GM23338 (cell line): ENCODE data around the gene DLGAP4. TPM values are rescaled to one million over a fixed set of nuclear protein-coding genes. Genes with fewer than 3 reads are reported as not detected.

ENCODE experiments used
- ATAC-seq: fragments of 200-7000 bp; cut with Tn5 transposase; 3 replicates; pipeline ENCODE4 v1.9.1; 2020
- DNase-seq: peaks from one replicate; pipeline ENCODE4 v3.0.0-alpha.2; 2015; ENCODE audit warnings: low spot score
- H2AFZ ChIP-seq: fragments of 200-600 bp; sonication (generic); 2 replicates; pipeline ENCODE4 v1.8.0; 2016; ENCODE audit warnings: antibody characterized with exemption, mild to moderate bottlenecking, moderate library complexity
- H3F3A ChIP-seq: fragments of 200-600 bp; sonication (generic); replicated peaks from 2 replicates; pipeline ENCODE4 v1.8.0; 2017; ENCODE audit warnings: antibody characterized with exemption, mixed run types, low read depth
- H3K27ac ChIP-seq: fragments of 200-600 bp; sonication (generic); 2 replicates; pipeline ENCODE4 v1.6.1; 2016; ENCODE audit warnings: low read depth
- H3K27me3 ChIP-seq: fragments of 200-600 bp; sonication (generic); 2 replicates; pipeline ENCODE4 v1.8.0; 2016; ENCODE audit warnings: mild to moderate bottlenecking, mixed run types, moderate library complexity; ENCODE audit not compliant: insufficient read depth
- H3K36me3 ChIP-seq: fragments of 200-600 bp; sonication (generic); 2 replicates; pipeline ENCODE4 v1.8.0; 2016; ENCODE audit warnings: mild to moderate bottlenecking; ENCODE audit not compliant: insufficient read depth
- H3K4me1 ChIP-seq: fragments of 200-600 bp; sonication (generic); 2 replicates; pipeline ENCODE4 v1.8.0; 2016; ENCODE audit warnings: mild to moderate bottlenecking, moderate library complexity; ENCODE audit not compliant: insufficient read depth
- H3K4me2 ChIP-seq: fragments of 200-600 bp; sonication (generic); 2 replicates; pipeline ENCODE4 v1.7.1; 2017; ENCODE audit warnings: mixed run types
- H3K4me3 ChIP-seq: fragments of 200-600 bp; sonication (generic); 2 replicates; pipeline ENCODE4 v1.6.1; 2016; ENCODE audit warnings: mixed run types
- H3K79me2 ChIP-seq: fragments of 200-600 bp; sonication (generic); replicated peaks from 2 replicates; pipeline ENCODE4 v1.8.0; 2017; ENCODE audit warnings: mild to moderate bottlenecking; ENCODE audit not compliant: insufficient read depth
- H3K9me2 ChIP-seq: fragments of 200-600 bp; sonication (generic); 2 replicates; pipeline ENCODE4 v1.8.0; 2017; ENCODE audit not compliant: insufficient read depth
- H4K20me1 ChIP-seq: fragments of 200-600 bp; sonication (generic); replicated peaks from 2 replicates; pipeline ENCODE4 v1.8.0; 2017; ENCODE audit warnings: mild to moderate bottlenecking; ENCODE audit not compliant: insufficient read depth
- H3K27ac Mint-ChIP-seq: 2 replicates; pipeline ENCODE4 v1.8.0; 2020; ENCODE audit warnings: inconsistent platforms, mild to moderate bottlenecking, moderate library complexity, mixed read lengths
- H3K27me3 Mint-ChIP-seq: 3 replicates; pipeline ENCODE4 v1.8.0; 2022; ENCODE audit warnings: low read depth, mild to moderate bottlenecking, moderate library complexity, mixed read lengths, inconsistent platforms; ENCODE audit not compliant: insufficient read depth, poor library complexity
- H3K36me3 Mint-ChIP-seq: 3 replicates; pipeline ENCODE4 v1.8.0; 2021; ENCODE audit warnings: low read depth, mild to moderate bottlenecking, inconsistent platforms, moderate library complexity, mixed read lengths
- H3K4me1 Mint-ChIP-seq: 3 replicates; pipeline ENCODE4 v1.8.0; 2020; ENCODE audit warnings: mild to moderate bottlenecking, inconsistent platforms, mixed read lengths
- H3K4me3 Mint-ChIP-seq: 3 replicates; pipeline ENCODE4 v1.8.0; 2021; ENCODE audit warnings: moderate library complexity, mild to moderate bottlenecking, inconsistent platforms, mixed read lengths
- H3K9me3 Mint-ChIP-seq: 3 replicates; pipeline ENCODE4 v1.8.0; 2020; ENCODE audit warnings: moderate library complexity, mild to moderate bottlenecking, inconsistent platforms, mixed read lengths
- CREB1 ChIP-seq: fragments of 250-450 bp; sonication (Bioruptor Pico); IDR thresholded peaks from 2 replicates; pipeline ENCODE4 v1.5.0; 2020; ENCODE audit warnings: low read depth, mild to moderate bottlenecking, moderate library complexity
- CTCF ChIP-seq, 2 experiments: fragments of 200-600 bp in 1 of 2; sonication (generic) in 1 of 2; conservative IDR thresholded peaks; 2 replicates each; pipeline versions ENCODE4 v1.5.1 to v1.6.1; 2016 to 2017; ENCODE audit warnings: antibody characterized with exemption in 2 of 2, low read depth in 2 of 2, mild to moderate bottlenecking in 2 of 2, moderate library complexity in 1 of 2
- EZH2 ChIP-seq: fragments of 200-600 bp; sonication (generic); IDR thresholded peaks from one replicate; pipeline ENCODE4 v1.8.0; 2017; ENCODE audit warnings: antibody characterized with exemption, mild to moderate bottlenecking, low read depth; ENCODE audit not compliant: unreplicated experiment
- EZH2phosphoT487 ChIP-seq: fragments of 200-600 bp; sonication (generic); IDR thresholded peaks from one replicate; pipeline ENCODE4 v1.8.1; 2018; ENCODE audit warnings: antibody characterized with exemption; ENCODE audit not compliant: unreplicated experiment
- JUNB ChIP-seq: IDR thresholded peaks from one replicate; pipeline ENCODE4 v1.6.1; 2016; ENCODE audit warnings: antibody characterized with exemption; ENCODE audit not compliant: unreplicated experiment
- NANOG ChIP-seq: IDR thresholded peaks from 2 replicates; pipeline ENCODE4 v1.6.1; 2016; ENCODE audit warnings: antibody characterized with exemption, borderline replicate concordance
- POLR2AphosphoS5 ChIP-seq: IDR thresholded peaks from 2 replicates; pipeline ENCODE4 v1.6.1; 2016; ENCODE audit warnings: antibody characterized with exemption, low read depth
- STAT1 ChIP-seq: IDR thresholded peaks from one replicate; pipeline ENCODE4 v1.6.1; 2016; ENCODE audit warnings: antibody characterized with exemption; ENCODE audit not compliant: unreplicated experiment
- ZNF114 ChIP-seq: fragments of 250-450 bp; sonication (Bioruptor Pico); IDR thresholded peaks from 2 replicates; pipeline ENCODE4 v1.5.0; 2020; ENCODE audit warnings: mild to moderate bottlenecking, moderate library complexity
- ZNF331 ChIP-seq: fragments of 250-450 bp; sonication (Bioruptor Pico); IDR thresholded peaks from 2 replicates; pipeline ENCODE4 v1.5.0; 2020; ENCODE audit warnings: low read depth, mild to moderate bottlenecking, moderate library complexity
- ZNF462 ChIP-seq: fragments of 250-450 bp; sonication (Bioruptor Pico); IDR thresholded peaks from 2 replicates; pipeline ENCODE4 v1.5.0; 2020; ENCODE audit warnings: mild to moderate bottlenecking, moderate library complexity
- polyA plus RNA-seq: library from polyadenylated mRNA; unstranded; fragments of >200 nt; fragmentation: Nextera tagmentation; extraction: Ambion mirVana; gene quantifications from 2 replicates; pipeline ENCODE4 v1.2.1, GENCODE V29; 2016
- total RNA-seq: library from RNA; depleted of rRNA; stranded (reverse); fragments of >200 nt; shearing (Covaris generic); gene quantifications from 2 replicates; pipeline ENCODE4 v1.2.3, GENCODE V29; 2014
- TF ChIP-seq, protein P1 (sequence below): IDR thresholded peaks from one replicate; pipeline ENCODE4 v1.6.1; 2018; ENCODE audit warnings: antibody characterized with exemption; ENCODE audit not compliant: unreplicated experiment
- TF ChIP-seq, protein P2 (sequence below): IDR thresholded peaks from 2 replicates; pipeline ENCODE4 v1.6.1; 2016; ENCODE audit warnings: antibody characterized with exemption

The DLGAP4 gene
- total and polyA plus RNA-seq, 2 experiments from 2014 or later: 46.1 to 52.2 TPM

- Histone ChIP-seq H3K4me2 (no peak overlapping the region), H3K4me3 (no peak overlapping the region), H3K9me2 (no peaks in the 10 kb centered on the region), H3F3A (no peaks in the 10 kb centered on the region), H2AFZ (no peak overlapping the region), H3K4me1 (peaks cover 20% of the 10 kb centered on the region), H3K27ac (no peak overlapping the region), H4K20me1 (peaks cover 7% of the 10 kb centered on the region; the same call in 1 of the 2 replicates), H3K36me3 (no peaks in the 10 kb centered on the region), H3K27me3 (peaks cover 30% of the 10 kb centered on the region), H3K79me2 (no peaks in the 10 kb centered on the region)
- H3K27ac Mint-ChIP-seq: no peak overlapping the region
- TF ChIP-seq ZNF462 (CRISPR knock-in tag): no peak
- TF ChIP-seq, protein P1, sequence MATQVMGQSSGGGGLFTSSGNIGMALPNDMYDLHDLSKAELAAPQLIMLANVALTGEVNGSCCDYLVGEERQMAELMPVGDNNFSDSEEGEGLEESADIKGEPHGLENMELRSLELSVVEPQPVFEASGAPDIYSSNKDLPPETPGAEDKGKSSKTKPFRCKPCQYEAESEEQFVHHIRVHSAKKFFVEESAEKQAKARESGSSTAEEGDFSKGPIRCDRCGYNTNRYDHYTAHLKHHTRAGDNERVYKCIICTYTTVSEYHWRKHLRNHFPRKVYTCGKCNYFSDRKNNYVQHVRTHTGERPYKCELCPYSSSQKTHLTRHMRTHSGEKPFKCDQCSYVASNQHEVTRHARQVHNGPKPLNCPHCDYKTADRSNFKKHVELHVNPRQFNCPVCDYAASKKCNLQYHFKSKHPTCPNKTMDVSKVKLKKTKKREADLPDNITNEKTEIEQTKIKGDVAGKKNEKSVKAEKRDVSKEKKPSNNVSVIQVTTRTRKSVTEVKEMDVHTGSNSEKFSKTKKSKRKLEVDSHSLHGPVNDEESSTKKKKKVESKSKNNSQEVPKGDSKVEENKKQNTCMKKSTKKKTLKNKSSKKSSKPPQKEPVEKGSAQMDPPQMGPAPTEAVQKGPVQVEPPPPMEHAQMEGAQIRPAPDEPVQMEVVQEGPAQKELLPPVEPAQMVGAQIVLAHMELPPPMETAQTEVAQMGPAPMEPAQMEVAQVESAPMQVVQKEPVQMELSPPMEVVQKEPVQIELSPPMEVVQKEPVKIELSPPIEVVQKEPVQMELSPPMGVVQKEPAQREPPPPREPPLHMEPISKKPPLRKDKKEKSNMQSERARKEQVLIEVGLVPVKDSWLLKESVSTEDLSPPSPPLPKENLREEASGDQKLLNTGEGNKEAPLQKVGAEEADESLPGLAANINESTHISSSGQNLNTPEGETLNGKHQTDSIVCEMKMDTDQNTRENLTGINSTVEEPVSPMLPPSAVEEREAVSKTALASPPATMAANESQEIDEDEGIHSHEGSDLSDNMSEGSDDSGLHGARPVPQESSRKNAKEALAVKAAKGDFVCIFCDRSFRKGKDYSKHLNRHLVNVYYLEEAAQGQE: no peak
- no peak for TF ChIP-seq EZH2phosphoT487
- no peak for TF ChIP-seq POLR2AphosphoS5
- TF ChIP-seq CTCF (conservative IDR thresholded peaks at IDR 0.05; ENCODE audit: low read depth in 2 of 2): no peak
- TF ChIP-seq, protein P2, sequence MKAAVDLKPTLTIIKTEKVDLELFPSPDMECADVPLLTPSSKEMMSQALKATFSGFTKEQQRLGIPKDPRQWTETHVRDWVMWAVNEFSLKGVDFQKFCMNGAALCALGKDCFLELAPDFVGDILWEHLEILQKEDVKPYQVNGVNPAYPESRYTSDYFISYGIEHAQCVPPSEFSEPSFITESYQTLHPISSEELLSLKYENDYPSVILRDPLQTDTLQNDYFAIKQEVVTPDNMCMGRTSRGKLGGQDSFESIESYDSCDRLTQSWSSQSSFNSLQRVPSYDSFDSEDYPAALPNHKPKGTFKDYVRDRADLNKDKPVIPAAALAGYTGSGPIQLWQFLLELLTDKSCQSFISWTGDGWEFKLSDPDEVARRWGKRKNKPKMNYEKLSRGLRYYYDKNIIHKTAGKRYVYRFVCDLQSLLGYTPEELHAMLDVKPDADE: no peak
- TF ChIP-seq JUNB: no peak
- no peak for TF ChIP-seq STAT1
- TF ChIP-seq NANOG: no peak
- no peak for TF ChIP-seq ZNF114 (CRISPR knock-in tag)
- TF ChIP-seq CREB1 (CRISPR knock-in tag): no peak
- TF ChIP-seq ZNF331 (CRISPR knock-in tag): no peak
- TF ChIP-seq EZH2: no peak
- DNase-seq (no peak), ATAC-seq (peak; percentile 5; the same call in 1 of the 3 replicates)
- no peaks in the 10 kb centered on the region for H3K36me3 Mint-ChIP-seq
- H3K4me1 Mint-ChIP-seq: peaks cover 68% of the 10 kb centered on the region
- H3K27me3 Mint-ChIP-seq: peaks cover 45% of the 10 kb centered on the region
- H3K4me3 Mint-ChIP-seq: no peak overlapping the region
- no peaks in the 10 kb centered on the region; the same call in 2 of the 3 replicates for H3K9me3 Mint-ChIP-seq
Measured at GRCh38 chr20:36334281-36335205, 28.4 kb downstream of the DLGAP4 start.
